ENCODE data around the gene FEM1C. TPM values are rescaled to one million over a fixed set of nuclear protein-coding genes. Genes with fewer than 3 reads are reported as not detected.

Gene FEM1C
- total RNA-seq, 4 donors from 2014 or later = 32.0 to 73.9 (median 44.7) TPM

- Histone ChIP-seq H3K4me3 (no peak overlapping the region), H3K36me3 (peaks cover 0 to 7% of the 10 kb centered on the region in 2 donors), H3K9me3 (no peaks in the 10 kb centered on the region), H3K4me1 (peaks cover 6 to 97% (median 33%) of the 10 kb centered on the region in 3 donors), H3K27me3 (no peaks in the 10 kb centered on the region), H3K27ac (no peak overlapping the region)
- no peak for ATAC-seq
- 85 to 87% methylated on average over 3 of the region's 3 CpGs for WGBS, 2 donors (ENCODE audit: low coverage in 1 of 2)
- TF ChIP-seq POLR2AphosphoS5 (IDR thresholded peaks at IDR 0.05) (no peak), EP300 (IDR thresholded peaks at IDR 0.05) (no peak), POLR2A (IDR thresholded peaks at IDR 0.05) (no peak)
- TF ChIP-seq, protein P1, sequence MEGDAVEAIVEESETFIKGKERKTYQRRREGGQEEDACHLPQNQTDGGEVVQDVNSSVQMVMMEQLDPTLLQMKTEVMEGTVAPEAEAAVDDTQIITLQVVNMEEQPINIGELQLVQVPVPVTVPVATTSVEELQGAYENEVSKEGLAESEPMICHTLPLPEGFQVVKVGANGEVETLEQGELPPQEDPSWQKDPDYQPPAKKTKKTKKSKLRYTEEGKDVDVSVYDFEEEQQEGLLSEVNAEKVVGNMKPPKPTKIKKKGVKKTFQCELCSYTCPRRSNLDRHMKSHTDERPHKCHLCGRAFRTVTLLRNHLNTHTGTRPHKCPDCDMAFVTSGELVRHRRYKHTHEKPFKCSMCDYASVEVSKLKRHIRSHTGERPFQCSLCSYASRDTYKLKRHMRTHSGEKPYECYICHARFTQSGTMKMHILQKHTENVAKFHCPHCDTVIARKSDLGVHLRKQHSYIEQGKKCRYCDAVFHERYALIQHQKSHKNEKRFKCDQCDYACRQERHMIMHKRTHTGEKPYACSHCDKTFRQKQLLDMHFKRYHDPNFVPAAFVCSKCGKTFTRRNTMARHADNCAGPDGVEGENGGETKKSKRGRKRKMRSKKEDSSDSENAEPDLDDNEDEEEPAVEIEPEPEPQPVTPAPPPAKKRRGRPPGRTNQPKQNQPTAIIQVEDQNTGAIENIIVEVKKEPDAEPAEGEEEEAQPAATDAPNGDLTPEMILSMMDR (IDR thresholded peaks at IDR 0.05) = no peak
Observed at GRCh38 chr5:115531380-115531779, 13.2 kb downstream of the FEM1C start.

- H3K4me3 ChIP-seq = no peak overlapping the region
- H3K36me3 ChIP-seq = peaks cover 0 to 4% of the 10 kb centered on the region in 2 donors
- 40 to 44% methylated on average over 3 of the region's 3 CpGs for WGBS, 2 donors (ENCODE audit: low coverage in 1 of 2)
- H3K27ac ChIP-seq = no peak overlapping the region
- no peaks in the 10 kb centered on the region for H3K9me3 ChIP-seq
- no peak for ATAC-seq
- H3K27me3 ChIP-seq = no peaks in the 10 kb centered on the region
- TF ChIP-seq, protein P1 (IDR thresholded peaks at IDR 0.05) = no peak
- TF ChIP-seq POLR2AphosphoS5 (IDR thresholded peaks at IDR 0.05) (no peak), EP300 (IDR thresholded peaks at IDR 0.05) (no peak), POLR2A (IDR thresholded peaks at IDR 0.05) (no peak)
- peaks cover 6 to 98% (median 36%) of the 10 kb centered on the region in 3 donors for H3K4me1 ChIP-seq
Observed at GRCh38 chr5:115530426-115530825, 14.1 kb downstream of the FEM1C start.

DNA sequence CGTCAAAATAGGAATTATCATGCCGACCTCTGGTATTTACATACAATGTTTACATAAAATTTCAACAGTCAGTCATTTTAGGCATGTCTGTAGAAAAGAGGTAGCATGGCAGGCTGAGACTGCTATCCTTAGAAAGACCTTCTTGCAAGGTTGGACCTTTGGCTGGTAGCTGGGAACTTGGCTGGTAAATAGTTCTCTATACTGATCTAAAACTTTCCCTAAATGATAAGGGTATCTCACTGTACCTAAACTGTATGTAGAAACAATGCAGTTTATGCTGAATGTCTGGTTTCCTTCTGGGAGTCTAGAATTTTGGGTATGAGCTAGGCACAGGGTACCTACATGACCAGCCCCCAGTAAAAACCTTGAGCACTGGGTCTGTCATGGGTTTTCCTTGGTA lies 18.0 kb downstream of the FEM1C start:
- Histone ChIP-seq H3K4me1 (peaks cover 6 to 97% (median 24%) of the 10 kb centered on the region in 3 donors), H3K9me3 (no peaks in the 10 kb centered on the region), H3K27me3 (no peaks in the 10 kb centered on the region), H3K4me3 (no peak overlapping the region), H3K36me3 (peaks cover 5 to 28% of the 10 kb centered on the region in 2 donors), H3K27ac (peak overlapping the region in 1 of 4 donors; percentile 57)
- no peak for ATAC-seq
- TF ChIP-seq, protein P1 (IDR thresholded peaks at IDR 0.05) = no peak
- TF ChIP-seq POLR2A (IDR thresholded peaks at IDR 0.05) (no peak), POLR2AphosphoS5 (IDR thresholded peaks at IDR 0.05) (no peak), EP300 (IDR thresholded peaks at IDR 0.05) (no peak)
- WGBS, 2 donors (ENCODE audit: low coverage in 1 of 2) = 27 to 33% methylated on average over 2 of the region's 2 CpGs

DNA sequence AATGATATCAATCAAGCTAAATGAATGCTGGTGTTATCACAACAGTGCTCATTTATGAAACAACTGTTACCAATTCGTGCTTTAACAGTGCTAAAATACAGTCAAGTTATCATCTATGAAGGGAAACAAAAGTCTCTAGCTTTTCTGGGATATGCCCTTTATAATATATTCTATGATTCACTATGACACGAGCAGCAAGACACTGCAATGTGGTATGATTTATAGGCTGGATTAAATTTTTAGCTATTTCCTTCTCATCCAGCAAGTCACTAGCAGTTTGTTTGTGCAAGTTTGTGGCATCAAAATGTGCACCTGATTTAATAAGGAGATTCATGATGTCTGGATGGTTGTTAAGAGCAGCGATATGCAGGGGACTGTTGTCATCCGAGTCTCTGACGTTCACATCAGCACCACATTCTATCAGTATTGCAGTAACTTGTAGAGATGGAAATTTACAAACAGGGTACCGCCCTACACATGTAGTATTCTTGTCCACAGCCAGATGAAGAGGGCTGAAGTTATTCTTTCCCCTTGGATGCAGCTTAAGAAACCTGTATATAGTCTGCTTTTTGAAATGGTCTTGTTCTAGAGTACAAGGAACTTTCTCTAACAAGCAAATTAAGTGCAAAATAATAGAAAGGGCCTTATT lies 20.3 kb downstream of the FEM1C start:
- Histone ChIP-seq H3K4me1 (peaks cover 6 to 75% (median 20%) of the 10 kb centered on the region in 3 donors), H3K36me3 (peaks cover 5 to 28% of the 10 kb centered on the region in 2 donors), H3K9me3 (no peaks in the 10 kb centered on the region), H3K4me3 (no peak overlapping the region), H3K27me3 (no peaks in the 10 kb centered on the region), H3K27ac (no peak overlapping the region)
- no peak for ATAC-seq
- 75 to 76% methylated on average over 6 of the region's 6 CpGs for WGBS, 2 donors (ENCODE audit: low coverage in 1 of 2)
- TF ChIP-seq, protein P1 (IDR thresholded peaks at IDR 0.05) = no peak
- TF ChIP-seq POLR2AphosphoS5 (IDR thresholded peaks at IDR 0.05) = no peak
- no peak for TF ChIP-seq POLR2A (IDR thresholded peaks at IDR 0.05)
- no peak for TF ChIP-seq EP300 (IDR thresholded peaks at IDR 0.05)

GRCh38 chr5:115522832-115523403 lies 21.7 kb downstream of the FEM1C start:
- H3K36me3 ChIP-seq = peaks cover 5 to 28% of the 10 kb centered on the region in 2 donors
- TF ChIP-seq, protein P1 (IDR thresholded peaks at IDR 0.05) = no peak
- TF ChIP-seq POLR2AphosphoS5 (IDR thresholded peaks at IDR 0.05) (no peak), POLR2A (IDR thresholded peaks at IDR 0.05) (no peak), EP300 (IDR thresholded peaks at IDR 0.05) (no peak)
- H3K4me3 ChIP-seq = no peak overlapping the region
- no peaks in the 10 kb centered on the region for H3K9me3 ChIP-seq
- H3K27ac ChIP-seq = no peak overlapping the region
- H3K27me3 ChIP-seq = no peaks in the 10 kb centered on the region
- peaks cover 6 to 61% (median 18%) of the 10 kb centered on the region in 3 donors for H3K4me1 ChIP-seq
- no peak for ATAC-seq

Measured in gastroesophageal sphincter (tissue), 4 donors.